IMR-90 (cell line): ENCODE data around the gene TBATA. TPM values are rescaled to one million over a fixed set of nuclear protein-coding genes. Genes with fewer than 3 reads are reported as not detected.
A peak's percentile ranks its signal among the peaks of the same experiment; 100 is the strongest.

ENCODE experiments used
- ATAC-seq: fragments of 200-7000 bp; cut with Tn5 transposase; 2 replicates; pipeline ENCODE4 v1.9.1; 2020; ENCODE audit warnings: low read depth, mild to moderate bottlenecking, moderate library complexity
- BruUV-seq: library from RNA; stranded (reverse); fragments of 400-500 nt; replicated peaks from 2 replicates; lab custom pipeline; 2021; lab: Mats Ljungman, UMichigan
- CTCF ChIA-PET: fragments of 300-600 bp; formaldehyde crosslinking; extraction: SDS; loops from one replicate; lab custom pipeline; 2021; ENCODE audit warnings: antibody characterized with exemption; lab: Yijun Ruan, JAX
- POLR2A ChIA-PET: fragments of 300-600 bp; sonication (Branson Sonifier 250); formaldehyde crosslinking; loops from one replicate; lab custom pipeline; 2022; ENCODE audit warnings: antibody characterized with exemption; ENCODE audit not compliant: unreplicated experiment; lab: Charles Lee
- DNase-seq: peaks from one replicate; pipeline ENCODE4 v3.0.0; 2013
- H2AFZ ChIP-seq: replicated peaks from 2 replicates; pipeline ENCODE3; 2013; ENCODE audit warnings: low read length, mild to moderate bottlenecking; ENCODE audit not compliant: poor library complexity
- H2AK5ac ChIP-seq: 2 replicates; pipeline ENCODE4 v1.6.1; 2013; ENCODE audit warnings: low read depth, low read length, inconsistent platforms
- H2AK9ac ChIP-seq: replicated peaks from 2 replicates; pipeline ENCODE3; 2013; ENCODE audit warnings: mild to moderate bottlenecking, low read depth, low read length, moderate library complexity; ENCODE audit not compliant: poor library complexity
- H2BK120ac ChIP-seq: 2 replicates; pipeline ENCODE4 v1.6.1; 2013; ENCODE audit warnings: low read depth, low read length, inconsistent platforms
- H2BK15ac ChIP-seq: 3 replicates; pipeline ENCODE4 v1.6.1; 2013; ENCODE audit warnings: low read depth, low read length, inconsistent platforms
- H2BK20ac ChIP-seq: 2 replicates; pipeline ENCODE4 v1.6.1; 2013; ENCODE audit warnings: low read depth, mild to moderate bottlenecking, inconsistent platforms, low read length, moderate library complexity
- H2BK5ac ChIP-seq: 2 replicates; pipeline ENCODE4 v1.6.1; 2013; ENCODE audit warnings: mild to moderate bottlenecking, low read depth, low read length, inconsistent platforms; ENCODE audit not compliant: poor library complexity, severe bottlenecking
- H3K14ac ChIP-seq: replicated peaks from 2 replicates; pipeline ENCODE4 v1.6.1; 2013; ENCODE audit warnings: low read depth, low read length, inconsistent platforms
- H3K18ac ChIP-seq: 2 replicates; pipeline ENCODE4 v1.6.1; 2013; ENCODE audit warnings: low read depth, low read length, control low read depth
- H3K23ac ChIP-seq: 2 replicates; pipeline ENCODE4 v1.6.1; 2013; ENCODE audit warnings: low read depth, low read length, inconsistent platforms
- H3K27ac ChIP-seq: 2 replicates; pipeline ENCODE4 v1.5.1; 2013; ENCODE audit warnings: mild to moderate bottlenecking, control low read depth, low read length; ENCODE audit not compliant: insufficient read depth
- H3K27me3 ChIP-seq: 2 replicates; pipeline ENCODE4 v1.6.1; 2013; ENCODE audit warnings: low read length; ENCODE audit not compliant: control insufficient read depth, insufficient read depth
- H3K36me3 ChIP-seq: 2 replicates; pipeline ENCODE4 v1.6.1; 2013; ENCODE audit warnings: low read length, mixed read lengths; ENCODE audit not compliant: control insufficient read depth, insufficient read depth
- H3K4ac ChIP-seq: 2 replicates; pipeline ENCODE4 v1.6.1; 2013; ENCODE audit warnings: low read depth, low read length, inconsistent platforms
- H3K4me1 ChIP-seq: 2 replicates; pipeline ENCODE4 v1.6.1; 2013; ENCODE audit warnings: low read length, mixed read lengths; ENCODE audit not compliant: control insufficient read depth, insufficient read depth
- H3K4me2 ChIP-seq: 2 replicates; pipeline ENCODE4 v1.6.1; 2013; ENCODE audit warnings: low read depth, mild to moderate bottlenecking, control low read depth, low read length, moderate library complexity
- H3K4me3 ChIP-seq: 2 replicates; pipeline ENCODE4 v1.5.1; 2013; ENCODE audit warnings: low read depth, mild to moderate bottlenecking, control low read depth, low read length, moderate library complexity; ENCODE audit not compliant: insufficient read depth
- H3K56ac ChIP-seq: 2 replicates; pipeline ENCODE4 v1.6.1; 2013; ENCODE audit warnings: low read length, inconsistent platforms; ENCODE audit not compliant: insufficient read depth; ENCODE audit errors: extremely low read depth
- H3K79me1 ChIP-seq, 2 experiments: 2 replicates each; pipeline ENCODE4 v1.6.1; 2013; ENCODE audit warnings: low read length in 2 of 2, inconsistent platforms in 1 of 2, low read depth in 1 of 2
- H3K9ac ChIP-seq: 2 replicates; pipeline ENCODE4 v1.6.1; 2013; ENCODE audit warnings: low read depth, low read length, control low read depth
- H3K9me1 ChIP-seq: 2 replicates; pipeline ENCODE4 v1.6.1; 2013; ENCODE audit warnings: low read length, inconsistent platforms; ENCODE audit not compliant: insufficient read depth
- H3K9me3 ChIP-seq: 2 replicates; pipeline ENCODE4 v1.6.1; 2013; ENCODE audit warnings: low read length; ENCODE audit not compliant: control insufficient read depth, insufficient read depth
- H4K20me1 ChIP-seq: 2 replicates; pipeline ENCODE4 v1.6.1; 2013; ENCODE audit warnings: low read length, inconsistent platforms; ENCODE audit not compliant: insufficient read depth
- H4K5ac ChIP-seq: 2 replicates; pipeline ENCODE4 v1.6.1; 2013; ENCODE audit warnings: mild to moderate bottlenecking, low read depth, low read length, control low read depth
- H4K8ac ChIP-seq, 2 experiments: 2 replicates each; pipeline ENCODE4 v1.6.1; 2013; ENCODE audit warnings: low read depth in 2 of 2, low read length in 2 of 2, control low read depth in 1 of 2, inconsistent platforms in 1 of 2
- H4K91ac ChIP-seq: 2 replicates; pipeline ENCODE4 v1.6.1; 2013; ENCODE audit warnings: low read depth, low read length, inconsistent platforms; ENCODE audit not compliant: insufficient read depth
- CEBPB ChIP-seq: IDR thresholded peaks from 2 replicates; pipeline ENCODE4 v1.6.1; 2012; ENCODE audit warnings: low read depth, low read length, improper control_type of control experiment
- NFE2L2 ChIP-seq: fragments of 150-350 bp; IDR thresholded peaks from 2 replicates; pipeline ENCODE4 v1.6.1; 2016; ENCODE audit warnings: low read depth, mild to moderate bottlenecking, low read length
- POLR2A ChIP-seq: IDR thresholded peaks from 2 replicates; pipeline ENCODE4 v1.6.1; 2012; ENCODE audit warnings: mild to moderate bottlenecking, low read depth, low read length
- RCOR1 ChIP-seq: IDR thresholded peaks from 2 replicates; pipeline ENCODE4 v1.6.1; 2012; ENCODE audit warnings: mild to moderate bottlenecking, low read length, improper control_type of control experiment; ENCODE audit not compliant: insufficient replicate concordance
- WGBS, 2 experiments: methylation state at CpG; one replicate each; pipeline versions ENCODE4 v1.1.5 to v1.1.7; 2013; ENCODE audit warnings: missing lambda C conversion rate in 2 of 2; ENCODE audit not compliant: insufficient read length in 1 of 2; ENCODE audit errors: extremely low coverage in 2 of 2; 5-methylcytosine and 5-hydroxymethylcytosine counted together
- dilution Hi-C: fragments of 300-500 bp; cut with HindIII; formaldehyde crosslinking; loops from one replicate; pipeline ENCODE4 v1.14.3; 2018; ENCODE audit warnings: low sequenced_read_pairs; ENCODE audit not compliant: unreplicated experiment
- in situ Hi-C: fragments of 300-500 bp; cut with MboI; formaldehyde crosslinking; loops from 3 replicates; pipeline ENCODE4 v1.14.3; 2019; ENCODE audit warnings: low sequenced_read_pairs, inconsistent platforms, mixed read lengths
- intact Hi-C: fragments of 100-400 bp; cut with micrococcal nuclease; formaldehyde crosslinking; loops from 2 replicates; pipeline ENCODE4 v1.10.0; 2022
- polyA plus RNA-seq, 3 experiments: library from polyadenylated mRNA; depleted of rRNA; stranded (reverse); fragments of >200 nt; gene quantifications; 2 replicates each; pipeline ENCODE4 v1.2.3, GENCODE V29; 2012; ENCODE audit warnings: low replicate concordance in 1 of 3
- total RNA-seq: library from RNA; depleted of rRNA; stranded (reverse); fragments of >200 nt; gene quantifications from 2 replicates; pipeline ENCODE4 v1.2.3, GENCODE V29; 2012
- TF ChIP-seq, protein P1 (sequence below): fragments of 150-350 bp; IDR thresholded peaks from 2 replicates; pipeline ENCODE4 v1.6.1; 2016; ENCODE audit warnings: low read depth, mild to moderate bottlenecking, low read length, moderate library complexity, borderline replicate concordance

TBATA gene
- total and polyA plus RNA-seq, 2 of the 4 experiments (the other 2 are of a cell fraction), result not detected

DNA sequence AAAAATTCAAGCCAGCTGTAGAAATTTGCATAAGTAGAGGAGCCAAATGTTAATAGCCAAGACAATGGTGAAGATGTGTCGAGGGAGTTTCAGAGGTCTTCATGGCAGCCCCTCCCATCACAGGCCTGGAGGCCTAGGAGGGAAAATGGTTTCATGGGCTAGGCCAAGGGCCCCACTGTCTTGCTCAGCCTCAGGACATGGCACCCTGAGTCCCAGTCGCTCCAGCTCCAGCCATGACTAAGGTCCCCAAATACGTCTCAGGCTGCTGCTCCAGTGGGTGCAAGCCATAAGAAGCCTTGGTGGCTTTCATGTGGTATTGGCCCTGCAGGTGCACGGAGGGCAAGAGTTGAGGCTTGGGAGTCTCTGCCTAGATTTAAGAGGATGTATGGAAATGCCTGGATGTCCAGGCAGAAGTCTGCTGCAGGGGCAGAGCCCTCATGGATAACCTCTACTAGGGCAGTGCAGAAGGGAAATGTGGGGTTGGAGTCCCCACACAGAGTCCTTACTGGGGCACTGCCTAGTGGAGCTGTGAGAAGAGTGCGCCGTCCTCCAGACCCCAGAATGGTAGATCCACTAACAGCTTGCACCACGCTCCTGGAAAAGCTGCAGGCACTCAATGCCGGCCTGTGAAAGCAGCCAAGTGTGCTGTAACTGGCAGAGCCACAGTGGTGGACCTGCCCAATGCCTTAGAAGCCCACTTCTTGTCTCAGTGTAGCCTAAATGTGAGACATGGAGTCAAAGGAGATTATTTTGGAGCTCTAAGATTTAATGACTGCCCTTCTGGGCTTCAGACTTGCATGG lies 19.2 kb downstream of the TBATA start (continued):
- no peak for TF ChIP-seq POLR2A

DNA sequence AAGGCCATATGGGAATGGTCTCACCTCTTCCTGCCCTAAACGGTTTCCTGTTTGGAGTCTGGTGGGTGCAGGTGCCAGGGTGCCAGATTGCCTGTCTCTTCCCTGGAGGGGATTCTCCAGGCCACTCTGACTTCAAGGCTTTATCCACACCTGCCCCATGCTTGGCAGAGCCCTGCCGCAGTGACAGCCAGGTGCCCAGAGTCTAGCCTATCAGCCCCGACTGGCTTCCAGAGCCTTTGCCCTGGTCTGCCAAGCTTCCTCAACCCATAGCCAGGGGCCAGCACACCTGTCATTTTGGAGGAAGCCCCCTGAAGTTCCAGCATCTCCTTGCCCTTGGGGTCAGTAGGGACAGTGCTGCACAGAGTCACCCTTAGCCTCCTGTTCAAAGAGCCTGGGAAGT lies 21.6 kb downstream of the TBATA start:
- Histone ChIP-seq H2AK5ac (no peak overlapping the region), H4K5ac (no peak overlapping the region), H3K23ac (no peak overlapping the region), H3K27ac (no peak overlapping the region), H3K14ac (no peak overlapping the region), H2AK9ac (no peak overlapping the region), H3K36me3 (no peaks in the 10 kb centered on the region), H4K8ac (no peak overlapping the region), H2BK120ac (no peak overlapping the region), H3K9ac (no peak overlapping the region), H3K9me1 (no peaks in the 10 kb centered on the region), H3K4me2 (no peak overlapping the region), H2BK15ac (no peak overlapping the region), H2AFZ (peak overlapping the region; percentile 35), H2BK5ac (no peak overlapping the region), H4K91ac (no peak overlapping the region), H2BK20ac (no peak overlapping the region), H3K56ac (no peak overlapping the region), H3K4ac (no peak overlapping the region), H3K27me3 (peaks cover 39% of the 10 kb centered on the region), H3K18ac (no peak overlapping the region), H3K79me1 (no peaks in the 10 kb centered on the region), H3K4me3 (no peak overlapping the region), H4K20me1 (no peaks in the 10 kb centered on the region), H3K9me3 (peaks cover 7% of the 10 kb centered on the region; the same call in 1 of the 2 replicates), H3K4me1 (no peaks in the 10 kb centered on the region)
- DNase-seq, result no peak
- BruUV-seq, result no TSS peak
- TF ChIP-seq, protein P1, sequence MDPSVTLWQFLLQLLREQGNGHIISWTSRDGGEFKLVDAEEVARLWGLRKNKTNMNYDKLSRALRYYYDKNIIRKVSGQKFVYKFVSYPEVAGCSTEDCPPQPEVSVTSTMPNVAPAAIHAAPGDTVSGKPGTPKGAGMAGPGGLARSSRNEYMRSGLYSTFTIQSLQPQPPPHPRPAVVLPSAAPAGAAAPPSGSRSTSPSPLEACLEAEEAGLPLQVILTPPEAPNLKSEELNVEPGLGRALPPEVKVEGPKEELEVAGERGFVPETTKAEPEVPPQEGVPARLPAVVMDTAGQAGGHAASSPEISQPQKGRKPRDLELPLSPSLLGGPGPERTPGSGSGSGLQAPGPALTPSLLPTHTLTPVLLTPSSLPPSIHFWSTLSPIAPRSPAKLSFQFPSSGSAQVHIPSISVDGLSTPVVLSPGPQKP, result no peak
- no peak for TF ChIP-seq RCOR1
- TF ChIP-seq CEBPB, result no peak
- TF ChIP-seq NFE2L2, result no peak
- CTCF ChIA-PET, result no interaction called here
- WGBS, 2 experiments, result 100% methylated on average over 1 of the region's 3 CpGs; no CpG with 5 or more reads in 1 of the 2 experiments
- intact Hi-C loops (no loop called here), in situ Hi-C loops (loop anchor here (5.0 kb wide), 2 partner anchors 216 to 301 kb away; no protein-coding TSS in a partner anchor), dilution Hi-C loops (no loop called here)
- POLR2A ChIA-PET, result no interaction called here
- ATAC-seq, result no peak
